SK-N-SH (cell line): ENCODE data around the gene ACVR2B. TPM values are rescaled to one million over a fixed set of nuclear protein-coding genes. Genes with fewer than 3 reads are reported as not detected.

Experiments
- CTCF ChIA-PET: fragments of 300-600, 350-600 bp; formaldehyde crosslinking; extraction: SDS; loops from one replicate; lab custom pipeline; 2021; lab: Yijun Ruan, JAX
- POLR2A ChIA-PET: fragments of 350-600 bp; sonication (Branson Sonifier 250); formaldehyde crosslinking; extraction: SDS; loops from one replicate; lab custom pipeline; 2020; ENCODE audit warnings: antibody characterized with exemption, inconsistent platforms; lab: Yijun Ruan, JAX
- DNase-seq: peaks from one replicate; pipeline ENCODE4 v3.0.0; 2012
- H2AFZ ChIP-seq: fragments of 200-600 bp; sonication (generic); 2 replicates; pipeline ENCODE4 v1.8.1; 2016; ENCODE audit warnings: antibody characterized with exemption, mild to moderate bottlenecking, low read depth
- H3F3A ChIP-seq: fragments of 200-600 bp; sonication (generic); replicated peaks from 2 replicates; pipeline ENCODE3; 2016; ENCODE audit warnings: antibody characterized with exemption, mild to moderate bottlenecking; ENCODE audit not compliant: insufficient read depth
- H3K27ac ChIP-seq, 2 experiments: fragments of 200-500 bp in 1 of 2; fragments of 200-600 bp in 1 of 2; sonication (Bioruptor generic) in 1 of 2; sonication (generic), shearing (Covaris generic) in 1 of 2; 2 replicates each; pipeline versions ENCODE4 v1.5.1 to v1.6.1; 2014 to 2016; ENCODE audit warnings: low read depth in 2 of 2, inconsistent platforms in 1 of 2, low read length in 1 of 2, mild to moderate bottlenecking in 1 of 2, mixed read lengths in 1 of 2
- H3K27me3 ChIP-seq: fragments of 200-600 bp; sonication (generic), shearing (Covaris generic); 2 replicates; pipeline ENCODE4 v1.6.1; 2016; ENCODE audit warnings: mixed run types; ENCODE audit not compliant: insufficient read depth
- H3K36me3 ChIP-seq, 2 experiments: fragments of 200-500 bp in 1 of 2; fragments of 200-600 bp in 1 of 2; sonication (Bioruptor generic) in 1 of 2; sonication (generic) in 1 of 2; replicated peaks in 1 of 2; 2 replicates each; pipeline versions ENCODE3 to v1.5.1; 2014 to 2016; ENCODE audit warnings: low read length in 1 of 2, mild to moderate bottlenecking in 1 of 2; ENCODE audit not compliant: insufficient read depth in 2 of 2, control insufficient read depth in 1 of 2
- H3K4me1 ChIP-seq, 2 experiments: fragments of 200-500 bp in 1 of 2; fragments of 200-600 bp in 1 of 2; sonication (Bioruptor generic) in 1 of 2; sonication (generic), shearing (Covaris generic) in 1 of 2; 2 replicates each; pipeline versions ENCODE4 v1.5.1 to v1.6.1; 2014 to 2016; ENCODE audit warnings: low read depth in 1 of 2, low read length in 1 of 2, mixed run types in 1 of 2; ENCODE audit not compliant: insufficient read depth in 2 of 2, control insufficient read depth in 1 of 2
- H3K4me2 ChIP-seq: fragments of 200-600 bp; sonication (generic), shearing (Covaris generic); 2 replicates; pipeline ENCODE4 v1.6.1; 2017; ENCODE audit warnings: mixed run types
- H3K4me3 ChIP-seq, 2 experiments: fragments of 200-500 bp in 1 of 2; fragments of 200-600 bp in 1 of 2; sonication (Bioruptor generic) in 1 of 2; sonication (generic), shearing (Covaris generic) in 1 of 2; 2 replicates each; pipeline versions ENCODE4 v1.5.1 to v1.8.1; 2014 to 2016; ENCODE audit warnings: low read depth in 2 of 2, inconsistent platforms in 1 of 2, low read length in 1 of 2, mild to moderate bottlenecking in 1 of 2, mixed read lengths in 1 of 2, moderate library complexity in 1 of 2
- H3K79me2 ChIP-seq: fragments of 200-600 bp; sonication (generic); 2 replicates; pipeline ENCODE4 v1.8.1; 2017; ENCODE audit warnings: mild to moderate bottlenecking; ENCODE audit not compliant: insufficient read depth
- H3K9ac ChIP-seq: fragments of 200-600 bp; sonication (generic); 2 replicates; pipeline ENCODE4 v1.6.1; 2017; ENCODE audit warnings: mixed run types
- H3K9me2 ChIP-seq: fragments of 200-600 bp; sonication (generic); 2 replicates; pipeline ENCODE4 v1.6.1; 2017; ENCODE audit warnings: mixed run types
- H3K9me3 ChIP-seq: fragments of 200-600 bp; sonication (generic); 2 replicates; pipeline ENCODE4 v1.6.1; 2017; ENCODE audit warnings: mixed run types, mild to moderate bottlenecking, moderate library complexity
- H4K20me1 ChIP-seq: fragments of 200-600 bp; sonication (generic); 2 replicates; pipeline ENCODE4 v1.6.1; 2017; ENCODE audit warnings: mild to moderate bottlenecking, mixed run types; ENCODE audit not compliant: insufficient read depth
- CHD2 ChIP-seq: fragments of 150-350 bp; IDR thresholded peaks from 2 replicates; pipeline ENCODE4 v1.6.1; 2018; ENCODE audit warnings: low read length; ENCODE audit not compliant: partially characterized antibody
- ELF1 ChIP-seq: IDR thresholded peaks from 2 replicates; pipeline ENCODE4 v1.4.0; 2012
- EP300 ChIP-seq, 2 experiments: IDR thresholded peaks; 2 replicates each; pipeline versions ENCODE4 v1.4.0 to v1.6.1; 2012; ENCODE audit warnings: borderline replicate concordance in 1 of 2, low read depth in 1 of 2, low read length in 1 of 2
- EZH2phosphoT487 ChIP-seq: fragments of 200-600 bp; sonication (generic); IDR thresholded peaks from 2 replicates; pipeline ENCODE4 v1.6.1; 2017; ENCODE audit warnings: low read depth, mixed run types, mild to moderate bottlenecking, antibody characterized with exemption, moderate library complexity, borderline replicate concordance
- FOXM1 ChIP-seq: IDR thresholded peaks from 2 replicates; pipeline ENCODE4 v1.4.0; 2012; ENCODE audit warnings: low read depth, mild to moderate bottlenecking
- GABPA ChIP-seq: IDR thresholded peaks from 2 replicates; pipeline ENCODE4 v1.4.0; 2012; ENCODE audit warnings: low read depth, mild to moderate bottlenecking
- JUND ChIP-seq: IDR thresholded peaks from 2 replicates; pipeline ENCODE4 v1.4.0; 2012
- NFIC ChIP-seq: IDR thresholded peaks from 2 replicates; pipeline ENCODE4 v1.4.0; 2012; ENCODE audit warnings: borderline replicate concordance
- NRF1 ChIP-seq: IDR thresholded peaks from 2 replicates; pipeline ENCODE4 v1.6.1; 2012; ENCODE audit warnings: low read depth, mild to moderate bottlenecking, low read length
- RAD21 ChIP-seq: IDR thresholded peaks from 2 replicates; pipeline ENCODE4 v1.6.1; 2012; ENCODE audit warnings: mild to moderate bottlenecking, low read length
- SMC3 ChIP-seq: IDR thresholded peaks from 2 replicates; pipeline ENCODE4 v1.6.1; 2012; ENCODE audit warnings: low read depth, low read length, improper control_type of control experiment
- TAF1 ChIP-seq: IDR thresholded peaks from 2 replicates; pipeline ENCODE4 v1.6.1; 2012; ENCODE audit warnings: low read depth, mild to moderate bottlenecking, low read length, moderate library complexity, borderline replicate concordance
- TCF12 ChIP-seq: IDR thresholded peaks from 2 replicates; pipeline ENCODE4 v1.4.0; 2012
- TEAD4 ChIP-seq: IDR thresholded peaks from 2 replicates; pipeline ENCODE4 v1.4.0; 2012; ENCODE audit warnings: mild to moderate bottlenecking, borderline replicate concordance; ENCODE audit not compliant: insufficient read depth
- WGBS: methylation state at CpG from one replicate; pipeline ENCODE4 v1.1.6; 2017; ENCODE audit warnings: low lambda C conversion rate; 5-methylcytosine and 5-hydroxymethylcytosine counted together
- polyA plus RNA-seq, 3 experiments: library from polyadenylated mRNA; depleted of rRNA; stranded (reverse); fragments of >200 nt; gene quantifications; 2 replicates each; pipeline ENCODE4 v1.2.3, GENCODE V29; 2012
- TF ChIP-seq, protein P1 (sequence below): fragments of 150-350 bp; IDR thresholded peaks from 2 replicates; pipeline ENCODE4 v1.6.1; 2016; ENCODE audit warnings: mild to moderate bottlenecking, low read depth, low read length
- TF ChIP-seq, protein P2 (sequence below): IDR thresholded peaks from 2 replicates; pipeline ENCODE4 v1.4.0; 2012; ENCODE audit warnings: low read depth, borderline replicate concordance
- TF ChIP-seq, protein P3 (sequence below): fragments of 150-350 bp; IDR thresholded peaks from 2 replicates; pipeline ENCODE4 v1.6.1; 2017; ENCODE audit warnings: antibody characterized with exemption, low read length, low read depth, borderline replicate concordance
- TF ChIP-seq, protein P4 (sequence below): IDR thresholded peaks from 2 replicates; pipeline ENCODE4 v1.4.0; 2012; ENCODE audit warnings: low read depth
- TF ChIP-seq, protein P5 (sequence below): IDR thresholded peaks from 2 replicates; pipeline ENCODE4 v1.4.0; 2012; ENCODE audit warnings: low read depth, borderline replicate concordance
- TF ChIP-seq, protein P6 (sequence below): IDR thresholded peaks from 2 replicates; pipeline ENCODE4; 2012

ACVR2B gene
- polyA plus RNA-seq, 1 of the 3 experiments (the other 2 are of a cell fraction) = 1.4 TPM

DNA sequence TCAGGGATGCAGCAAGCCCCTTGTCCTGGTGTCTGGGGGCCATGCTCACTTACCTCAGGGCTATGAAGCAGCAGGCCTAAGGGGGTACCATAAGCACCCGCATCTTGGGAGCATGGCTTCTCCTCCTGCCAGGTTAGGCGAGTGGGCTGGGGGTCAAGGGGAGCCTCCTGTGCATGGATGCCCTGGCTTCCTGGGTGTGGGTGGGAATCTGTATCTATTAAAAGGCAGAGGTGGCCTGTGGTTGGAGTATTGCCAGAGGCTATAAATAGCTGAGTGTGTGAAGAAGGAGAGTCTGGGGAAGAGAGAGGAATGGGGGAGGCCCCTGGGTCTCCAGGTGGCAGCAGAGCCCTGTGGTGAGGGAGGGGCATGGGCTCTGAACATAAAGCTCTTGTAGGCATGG is 19.5 kb downstream of the ACVR2B start:
- no peak overlapping the region for H3K9ac ChIP-seq
- no peak overlapping the region for H3K27ac ChIP-seq

More for the DNA sequence above, 19.5 kb downstream of the ACVR2B start:
- H3K4me2 ChIP-seq = no peak overlapping the region
- POLR2A ChIA-PET = no interaction called here
- DNase-seq = no peak
- peaks cover 0 to 26% of the 10 kb centered on the region in 2 experiments; a peak in 1 of 4 replicates for H3K4me1 ChIP-seq
- peaks cover 2% of the 10 kb centered on the region in 2 experiments for H3K36me3 ChIP-seq
- no peaks in the 10 kb centered on the region for H3F3A ChIP-seq
- 0 out of 2 replicates have a peak, but pooled peaks cover 6% of the 10 kb centered on the region for H4K20me1 ChIP-seq
- H3K79me2 ChIP-seq = 0 out of 2 replicates have a peak, but pooled peaks cover 17% of the 10 kb centered on the region
- 71% methylated on average over 1 of the region's 2 CpGs for WGBS
- H3K4me3 ChIP-seq = no peak overlapping the region
- CTCF ChIA-PET = interaction anchor here (0.7 to 2.7 kb wide), 2 partner anchors 17 to 127 kb away, joined by 3 to 13 read pairs; partner anchors contain the start of gene XYLB
- H3K9me3 ChIP-seq = peaks cover 20% of the 10 kb centered on the region
- TF ChIP-seq FOXM1 (no peak), EP300 (IDR thresholded peaks at IDR 0.05; ENCODE audit: borderline replicate concordance in 1 of 2, low read depth in 1 of 2, low read length in 1 of 2) (no peak), SMC3 (no peak), NRF1 (no peak), JUND (no peak), ELF1 (no peak), EZH2phosphoT487 (no peak), CHD2 (no peak), TEAD4 (no peak), RAD21 (no peak), GABPA (no peak), TCF12 (no peak), NFIC (no peak), TAF1 (no peak)
- TF ChIP-seq, protein P1, sequence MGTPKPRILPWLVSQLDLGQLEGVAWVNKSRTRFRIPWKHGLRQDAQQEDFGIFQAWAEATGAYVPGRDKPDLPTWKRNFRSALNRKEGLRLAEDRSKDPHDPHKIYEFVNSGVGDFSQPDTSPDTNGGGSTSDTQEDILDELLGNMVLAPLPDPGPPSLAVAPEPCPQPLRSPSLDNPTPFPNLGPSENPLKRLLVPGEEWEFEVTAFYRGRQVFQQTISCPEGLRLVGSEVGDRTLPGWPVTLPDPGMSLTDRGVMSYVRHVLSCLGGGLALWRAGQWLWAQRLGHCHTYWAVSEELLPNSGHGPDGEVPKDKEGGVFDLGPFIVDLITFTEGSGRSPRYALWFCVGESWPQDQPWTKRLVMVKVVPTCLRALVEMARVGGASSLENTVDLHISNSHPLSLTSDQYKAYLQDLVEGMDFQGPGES = no peak
- TF ChIP-seq, protein P2, sequence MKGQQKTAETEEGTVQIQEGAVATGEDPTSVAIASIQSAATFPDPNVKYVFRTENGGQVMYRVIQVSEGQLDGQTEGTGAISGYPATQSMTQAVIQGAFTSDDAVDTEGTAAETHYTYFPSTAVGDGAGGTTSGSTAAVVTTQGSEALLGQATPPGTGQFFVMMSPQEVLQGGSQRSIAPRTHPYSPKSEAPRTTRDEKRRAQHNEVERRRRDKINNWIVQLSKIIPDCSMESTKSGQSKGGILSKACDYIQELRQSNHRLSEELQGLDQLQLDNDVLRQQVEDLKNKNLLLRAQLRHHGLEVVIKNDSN = no peak
- TF ChIP-seq, protein P3, sequence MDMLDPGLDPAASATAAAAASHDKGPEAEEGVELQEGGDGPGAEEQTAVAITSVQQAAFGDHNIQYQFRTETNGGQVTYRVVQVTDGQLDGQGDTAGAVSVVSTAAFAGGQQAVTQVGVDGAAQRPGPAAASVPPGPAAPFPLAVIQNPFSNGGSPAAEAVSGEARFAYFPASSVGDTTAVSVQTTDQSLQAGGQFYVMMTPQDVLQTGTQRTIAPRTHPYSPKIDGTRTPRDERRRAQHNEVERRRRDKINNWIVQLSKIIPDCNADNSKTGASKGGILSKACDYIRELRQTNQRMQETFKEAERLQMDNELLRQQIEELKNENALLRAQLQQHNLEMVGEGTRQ = no peak
- TF ChIP-seq, protein P4, sequence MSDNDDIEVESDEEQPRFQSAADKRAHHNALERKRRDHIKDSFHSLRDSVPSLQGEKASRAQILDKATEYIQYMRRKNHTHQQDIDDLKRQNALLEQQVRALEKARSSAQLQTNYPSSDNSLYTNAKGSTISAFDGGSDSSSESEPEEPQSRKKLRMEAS = no peak
- TF ChIP-seq, protein P5, sequence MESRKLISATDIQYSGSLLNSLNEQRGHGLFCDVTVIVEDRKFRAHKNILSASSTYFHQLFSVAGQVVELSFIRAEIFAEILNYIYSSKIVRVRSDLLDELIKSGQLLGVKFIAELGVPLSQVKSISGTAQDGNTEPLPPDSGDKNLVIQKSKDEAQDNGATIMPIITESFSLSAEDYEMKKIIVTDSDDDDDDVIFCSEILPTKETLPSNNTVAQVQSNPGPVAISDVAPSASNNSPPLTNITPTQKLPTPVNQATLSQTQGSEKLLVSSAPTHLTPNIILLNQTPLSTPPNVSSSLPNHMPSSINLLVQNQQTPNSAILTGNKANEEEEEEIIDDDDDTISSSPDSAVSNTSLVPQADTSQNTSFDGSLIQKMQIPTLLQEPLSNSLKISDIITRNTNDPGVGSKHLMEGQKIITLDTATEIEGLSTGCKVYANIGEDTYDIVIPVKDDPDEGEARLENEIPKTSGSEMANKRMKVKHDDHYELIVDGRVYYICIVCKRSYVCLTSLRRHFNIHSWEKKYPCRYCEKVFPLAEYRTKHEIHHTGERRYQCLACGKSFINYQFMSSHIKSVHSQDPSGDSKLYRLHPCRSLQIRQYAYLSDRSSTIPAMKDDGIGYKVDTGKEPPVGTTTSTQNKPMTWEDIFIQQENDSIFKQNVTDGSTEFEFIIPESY = no peak
- TF ChIP-seq, protein P6, sequence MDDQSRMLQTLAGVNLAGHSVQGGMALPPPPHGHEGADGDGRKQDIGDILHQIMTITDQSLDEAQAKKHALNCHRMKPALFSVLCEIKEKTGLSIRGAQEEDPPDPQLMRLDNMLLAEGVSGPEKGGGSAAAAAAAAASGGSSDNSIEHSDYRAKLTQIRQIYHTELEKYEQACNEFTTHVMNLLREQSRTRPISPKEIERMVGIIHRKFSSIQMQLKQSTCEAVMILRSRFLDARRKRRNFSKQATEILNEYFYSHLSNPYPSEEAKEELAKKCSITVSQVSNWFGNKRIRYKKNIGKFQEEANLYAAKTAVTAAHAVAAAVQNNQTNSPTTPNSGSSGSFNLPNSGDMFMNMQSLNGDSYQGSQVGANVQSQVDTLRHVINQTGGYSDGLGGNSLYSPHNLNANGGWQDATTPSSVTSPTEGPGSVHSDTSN = no peak
- TF ChIP-seq, all 33 proteins: peak for 0
- Histone ChIP-seq H3K9me2 (no peaks in the 10 kb centered on the region), H3K27me3 (no peaks in the 10 kb centered on the region), H2AFZ (no peak overlapping the region)
